ENCODE results near the gene FAF2.
"Not testable (repeated sequence)": the region's sequence is repeated elsewhere in the genome, so short reads cannot be mapped to it uniquely, and the experiment has no call there.

DNA sequence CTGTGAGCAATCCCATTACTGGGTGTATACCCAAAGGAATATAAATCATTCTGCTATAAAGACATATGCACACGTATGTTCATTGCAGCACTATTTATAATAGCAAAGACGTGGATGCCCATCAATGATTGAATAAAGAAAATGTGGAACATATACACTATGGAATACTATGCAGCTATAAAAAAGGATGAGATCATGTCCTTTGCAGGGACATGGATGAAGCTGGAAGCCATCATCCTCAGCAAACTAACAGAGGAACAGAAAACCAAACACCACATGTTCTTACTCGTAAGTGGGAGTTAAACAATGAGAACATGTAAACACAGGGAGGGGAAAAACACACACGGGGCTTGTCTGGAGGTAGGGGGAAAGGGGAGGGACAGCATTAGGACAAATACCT, 5.3 kb upstream of the FAF2 start:
- TF ChIP-seq POLR2AphosphoS5 (IDR thresholded peaks at IDR 0.05; ENCODE audit: insufficient read depth, low read depth, low read length); CTCF (IDR thresholded peaks at IDR 0.05; ENCODE audit: extremely low read depth in 1 of 2, insufficient read depth in 1 of 2, low read depth in 1 of 2, low read length in 2 of 2); MYC (IDR thresholded peaks at IDR 0.05; ENCODE audit: low read depth, low read length); POLR2A (IDR thresholded peaks at IDR 0.05; ENCODE audit: low read depth, low read length); EZH2 (IDR thresholded peaks at IDR 0.05; ENCODE audit: borderline replicate concordance, low read depth, low read length, severe bottlenecking): not testable (repeated sequence)

Data from endothelial cell of umbilical vein (primary cell).